ENCODE measurements around the gene GNG13.

GNG13 gene

DNA sequence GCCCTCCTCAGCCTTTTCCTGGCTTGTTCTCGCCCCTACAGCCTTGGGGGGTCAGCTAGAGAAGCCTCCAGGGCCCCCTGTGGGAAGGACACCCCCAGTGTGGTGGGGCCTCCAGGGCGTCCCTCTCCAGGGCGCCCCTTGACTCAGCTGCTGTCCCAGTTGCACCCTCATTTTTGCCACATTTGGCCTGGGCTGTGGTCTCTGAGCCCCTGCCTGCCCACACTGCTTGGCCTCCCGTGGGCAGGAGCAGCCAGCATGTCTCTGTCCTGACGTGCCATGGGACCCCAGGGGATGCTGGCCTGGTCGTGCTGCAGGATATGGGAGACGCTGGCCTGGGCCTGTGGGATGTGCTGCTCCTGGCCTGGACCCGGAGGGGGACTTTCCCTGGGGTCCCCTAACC is 7.1 kb downstream of the GNG13 start:
- no peak for DNase-seq

DNA sequence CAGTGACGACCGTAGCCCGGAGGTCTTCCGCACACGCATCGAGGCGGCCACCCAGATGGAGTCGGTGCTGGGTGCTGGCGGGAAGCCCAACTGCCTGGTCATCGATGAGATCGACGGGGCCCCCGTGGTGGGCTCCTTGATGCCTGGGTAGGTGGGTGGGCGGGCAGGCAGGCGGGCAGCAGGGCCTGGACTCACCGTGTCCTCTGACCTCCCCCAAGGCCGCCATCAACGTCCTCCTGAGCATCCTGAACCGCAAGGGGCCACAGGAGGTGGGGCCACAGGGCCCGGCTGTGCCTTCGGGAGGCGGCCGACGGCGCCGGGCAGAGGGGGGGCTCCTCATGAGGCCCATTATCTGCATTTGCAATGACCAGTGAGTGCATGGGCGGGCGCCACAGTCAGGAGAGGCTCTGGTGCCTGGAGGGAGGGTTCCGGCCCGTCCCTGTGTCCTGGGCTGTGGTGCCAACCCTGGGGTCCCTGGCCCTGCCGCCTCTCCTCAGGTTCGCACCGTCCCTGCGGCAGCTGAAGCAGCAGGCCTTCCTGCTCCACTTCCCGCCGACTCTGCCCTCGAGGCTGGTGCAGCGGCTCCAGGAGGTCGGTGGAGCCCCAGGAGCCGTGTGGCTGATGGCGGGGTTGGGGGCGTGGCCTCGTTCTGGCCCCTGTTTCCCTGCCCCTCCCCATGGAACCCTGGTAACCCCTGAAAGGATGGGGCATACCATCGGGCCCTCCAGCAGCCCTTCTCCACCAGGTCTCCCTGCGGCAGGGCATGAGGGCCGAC is 8.1 kb downstream of the GNG13 start:
- no peak for DNase-seq

DNA sequence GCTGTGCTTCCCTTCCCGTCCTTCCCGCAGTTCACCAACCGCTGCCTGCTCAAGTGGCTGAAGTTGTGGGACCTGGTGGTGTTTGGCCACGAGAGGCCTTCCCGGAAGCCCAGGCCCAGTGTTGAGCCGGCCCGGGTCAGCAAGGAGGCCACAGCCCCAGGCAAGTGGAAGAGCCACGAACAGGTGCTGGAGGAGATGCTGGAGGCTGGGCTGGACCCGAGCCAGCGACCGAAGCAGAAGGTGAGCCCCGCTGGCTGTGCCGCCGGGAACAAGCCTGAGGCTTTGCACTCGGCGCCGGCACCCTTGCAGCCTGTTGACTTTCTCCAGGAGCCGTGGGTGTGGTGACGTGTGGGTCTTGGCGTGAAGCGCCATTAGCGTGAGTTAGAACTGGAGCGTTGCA is 9.4 kb downstream of the GNG13 start:
- DNase-seq = no peak

DNA sequence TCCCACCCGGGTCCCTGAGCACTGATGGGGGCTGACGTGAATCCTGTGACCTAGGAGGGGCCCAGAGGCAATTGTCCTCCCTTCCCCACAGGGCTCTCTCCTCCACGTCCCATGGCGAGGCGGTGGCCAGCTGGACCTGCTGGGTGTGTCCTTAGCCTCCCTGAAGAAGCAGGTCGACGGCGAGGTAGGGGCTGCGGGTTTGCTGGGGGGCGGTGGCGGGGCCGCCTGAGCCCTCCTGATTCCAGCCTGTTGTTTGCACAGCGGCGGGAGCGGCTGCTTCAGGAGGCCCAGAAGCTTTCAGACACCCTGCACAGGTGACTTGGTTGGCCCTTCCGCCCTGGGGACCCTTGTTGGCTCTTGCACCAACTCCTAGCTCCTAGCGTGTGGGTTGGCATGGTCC is 10.4 kb downstream of the GNG13 start:
- DNase-seq = no peak

DNA sequence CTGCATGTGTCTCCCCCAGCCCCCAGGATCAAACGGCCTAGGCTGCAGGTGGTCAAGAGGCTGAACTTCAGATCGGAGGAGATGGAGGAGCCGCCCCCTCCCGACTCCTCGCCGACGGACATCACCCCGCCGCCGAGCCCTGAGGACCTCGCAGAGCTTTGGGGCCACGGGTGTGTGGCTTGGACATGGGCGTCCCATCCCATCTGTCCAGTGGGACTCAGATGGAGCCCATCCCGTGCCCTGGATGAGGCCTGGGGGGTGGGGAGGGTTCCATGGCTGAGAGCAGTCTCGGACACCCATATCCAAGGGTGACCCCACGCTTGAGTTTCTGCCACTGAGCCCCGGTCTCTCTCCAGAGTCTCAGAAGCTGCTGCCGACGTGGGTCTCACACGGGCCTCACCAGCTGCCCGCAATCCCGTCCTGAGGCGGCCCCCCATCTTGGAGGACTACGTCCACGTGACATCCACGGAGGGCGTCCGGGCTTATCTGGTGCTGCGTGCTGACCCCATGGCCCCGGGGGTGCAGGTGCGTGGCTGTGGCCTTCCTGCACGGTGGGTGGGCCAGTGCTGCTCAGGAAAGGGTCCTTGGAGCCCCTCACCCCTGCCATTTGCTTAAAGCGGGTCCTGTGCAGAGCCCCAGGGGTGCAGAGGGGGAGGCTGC is 11.2 kb downstream of the GNG13 start:
- no peak for DNase-seq

DNA sequence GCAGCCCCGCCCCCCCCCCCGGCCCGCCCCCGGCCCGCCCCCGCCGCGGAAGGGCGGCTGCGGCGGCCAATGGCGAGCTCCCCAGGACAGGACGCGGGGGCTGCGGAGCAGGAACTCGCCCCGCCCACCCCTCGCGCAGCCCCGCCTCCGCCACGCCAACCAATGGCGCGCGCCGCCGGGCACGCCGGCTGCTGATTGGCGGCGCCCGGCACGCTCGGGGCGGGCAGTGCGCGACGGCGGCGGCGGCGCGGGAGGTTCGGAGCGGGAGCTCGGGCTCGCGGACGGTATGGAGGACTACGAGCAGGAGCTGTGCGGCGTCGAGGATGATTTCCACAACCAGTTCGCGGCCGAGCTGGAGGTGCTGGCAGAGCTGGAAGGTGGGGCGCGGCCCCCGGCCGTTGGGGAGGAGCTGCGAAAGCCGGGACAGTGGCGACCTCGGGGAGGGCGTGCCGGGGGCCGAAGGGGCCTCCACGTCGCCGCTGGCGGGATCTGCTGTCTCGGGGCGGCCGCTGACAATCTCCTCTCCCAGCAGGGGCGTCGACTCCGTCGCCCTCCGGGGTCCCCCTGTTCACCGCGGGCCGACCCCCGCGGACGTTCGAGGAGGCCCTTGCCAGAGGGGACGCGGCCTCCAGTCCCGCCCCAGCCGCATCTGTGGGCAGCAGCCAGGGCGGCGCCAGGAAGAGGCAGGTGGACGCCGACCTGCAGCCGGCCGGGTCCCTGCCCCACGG is 12.0 kb downstream of the GNG13 start, which contains the start of gene CHTF18:
CHTF18 (plus strand) TSS at position 222 of the 728 bp plus-strand sequence; CDS start at position 287, 65 bp downstream.
- peak; percentile 90 to 98 (median 91) for DNase-seq

DNA sequence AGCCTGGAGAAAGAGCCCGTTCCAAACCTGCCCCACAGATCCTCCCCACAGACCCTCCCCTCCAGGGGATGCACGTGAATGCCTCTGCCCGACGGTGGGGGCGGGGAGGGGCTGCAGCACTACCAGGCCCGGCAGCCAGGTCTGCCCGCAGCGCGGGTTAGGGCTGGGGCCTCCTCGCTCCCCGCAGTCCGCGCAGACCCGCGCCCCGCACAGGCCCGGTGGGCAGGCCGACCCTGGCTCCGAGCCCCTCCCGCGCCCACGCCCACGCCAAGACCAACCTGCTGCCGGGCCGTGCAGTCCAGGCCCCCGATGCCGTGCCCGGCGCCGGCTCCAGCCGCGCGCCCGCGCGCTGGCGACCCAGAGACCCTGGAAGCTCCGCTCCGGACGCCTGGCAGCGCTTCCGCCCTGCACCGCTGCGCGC is 12.5 kb downstream of the GNG13 start, which contains the start of gene RPUSD1:
RPUSD1 (minus strand) TSS at position 404 of the 421 bp plus-strand sequence. CDS start 644 bp downstream, outside the sequence.
- DNase-seq = peak in 2 of 3 experiments; percentile 67 to 74

DNA sequence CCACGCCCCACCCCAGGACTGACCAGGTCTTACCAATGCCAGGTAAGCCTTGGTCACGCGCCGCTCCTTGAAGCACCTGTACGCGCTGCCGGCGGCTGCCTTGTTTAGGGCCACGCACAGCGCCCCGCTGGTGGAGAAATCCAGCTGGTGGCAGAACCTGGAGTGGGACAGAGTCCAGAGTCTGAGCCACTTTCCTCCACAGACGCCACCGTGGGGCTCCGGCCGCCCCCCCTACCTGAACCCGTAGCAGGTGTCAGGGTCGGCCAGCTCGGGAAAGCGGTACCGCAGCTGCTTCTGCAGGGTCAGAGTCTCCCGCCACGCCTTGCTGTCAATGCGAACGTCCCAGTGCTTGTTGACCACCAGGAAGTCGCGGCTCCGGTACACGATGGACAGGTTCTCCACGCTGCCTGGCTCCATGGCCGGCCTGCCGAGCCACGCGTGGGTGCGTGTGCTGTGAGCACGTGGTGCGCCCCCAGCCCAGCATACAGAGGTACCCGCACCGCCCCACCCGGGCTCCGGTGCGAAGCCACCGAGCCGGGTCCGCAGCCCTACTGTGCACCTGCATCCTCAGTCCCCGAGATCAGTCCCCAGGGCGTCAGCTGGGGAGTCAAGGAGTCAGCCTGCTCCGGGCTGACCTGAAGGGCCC is 13.1 kb downstream of the GNG13 start:
- no peak for DNase-seq

DNA sequence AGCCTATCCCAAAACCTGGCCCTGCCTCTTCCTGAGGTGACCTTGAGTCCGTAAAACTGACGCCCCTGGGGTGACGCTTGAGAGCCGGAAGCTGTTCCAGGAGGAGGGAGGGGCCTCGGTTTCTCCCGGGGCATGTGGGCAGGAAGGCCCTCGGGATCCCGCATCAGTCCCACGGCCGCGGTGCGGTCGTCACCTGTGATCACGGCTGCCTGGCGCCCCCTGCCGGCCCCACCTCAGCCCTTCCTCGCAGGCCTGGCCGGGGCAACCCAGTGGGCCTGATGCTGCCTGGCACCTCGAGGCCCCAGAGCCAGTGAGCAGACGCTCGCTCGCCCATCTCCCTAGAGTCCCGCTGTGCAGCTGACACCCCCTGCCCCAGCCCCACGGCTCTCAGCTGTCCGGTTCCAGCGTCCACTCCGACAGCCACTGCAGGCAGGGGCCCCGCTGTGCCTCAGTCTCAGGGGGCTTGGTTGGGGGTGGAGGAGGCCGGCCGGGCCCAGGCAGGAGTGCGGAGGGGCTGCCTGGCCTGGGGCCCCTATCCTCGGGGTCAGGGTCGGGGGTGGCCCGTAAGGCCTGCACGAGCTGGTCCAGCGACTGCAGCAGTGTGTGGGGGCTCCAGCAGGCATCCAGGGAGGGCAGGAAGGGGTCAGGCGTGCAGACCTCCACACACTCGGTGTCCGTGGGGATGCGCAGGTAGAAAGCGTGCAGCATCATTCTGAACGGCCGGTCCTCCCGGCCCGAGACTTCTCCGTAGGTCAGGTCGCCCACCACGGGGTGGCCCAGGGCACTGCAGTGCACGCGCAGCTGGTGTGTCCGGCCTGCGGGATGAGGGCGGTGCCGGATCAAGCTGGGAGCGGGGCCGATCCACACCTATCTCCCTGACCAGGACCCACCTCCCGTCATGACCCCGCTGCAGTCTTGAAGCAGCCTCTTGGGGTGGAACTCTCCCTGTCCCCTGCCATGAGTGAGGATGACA is 14.7 kb downstream of the GNG13 start:
- DNase-seq = peak in 2 of 3 experiments; percentile 29 to 36

DNA sequence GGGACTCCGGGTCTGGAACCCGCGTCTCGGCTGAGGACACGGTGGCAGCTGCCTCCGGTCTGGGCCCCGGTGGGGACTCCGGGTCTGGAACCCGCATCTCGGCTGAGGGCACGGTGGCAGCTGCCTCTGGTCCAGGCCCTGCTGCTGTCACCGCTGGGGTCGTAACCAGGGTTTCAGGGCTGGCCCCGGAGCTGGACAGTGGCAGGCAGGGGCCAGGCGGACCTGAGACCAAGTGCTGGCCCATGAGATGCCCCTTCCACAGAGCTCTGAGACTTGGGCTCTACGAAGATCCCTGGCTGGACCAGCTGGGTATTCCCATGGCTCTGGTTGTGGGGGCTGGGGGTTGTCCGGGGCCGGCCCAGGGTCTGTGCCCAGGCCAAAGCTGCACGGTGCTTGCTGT is 16.1 kb downstream of the GNG13 start:
- no peak for DNase-seq

DNA sequence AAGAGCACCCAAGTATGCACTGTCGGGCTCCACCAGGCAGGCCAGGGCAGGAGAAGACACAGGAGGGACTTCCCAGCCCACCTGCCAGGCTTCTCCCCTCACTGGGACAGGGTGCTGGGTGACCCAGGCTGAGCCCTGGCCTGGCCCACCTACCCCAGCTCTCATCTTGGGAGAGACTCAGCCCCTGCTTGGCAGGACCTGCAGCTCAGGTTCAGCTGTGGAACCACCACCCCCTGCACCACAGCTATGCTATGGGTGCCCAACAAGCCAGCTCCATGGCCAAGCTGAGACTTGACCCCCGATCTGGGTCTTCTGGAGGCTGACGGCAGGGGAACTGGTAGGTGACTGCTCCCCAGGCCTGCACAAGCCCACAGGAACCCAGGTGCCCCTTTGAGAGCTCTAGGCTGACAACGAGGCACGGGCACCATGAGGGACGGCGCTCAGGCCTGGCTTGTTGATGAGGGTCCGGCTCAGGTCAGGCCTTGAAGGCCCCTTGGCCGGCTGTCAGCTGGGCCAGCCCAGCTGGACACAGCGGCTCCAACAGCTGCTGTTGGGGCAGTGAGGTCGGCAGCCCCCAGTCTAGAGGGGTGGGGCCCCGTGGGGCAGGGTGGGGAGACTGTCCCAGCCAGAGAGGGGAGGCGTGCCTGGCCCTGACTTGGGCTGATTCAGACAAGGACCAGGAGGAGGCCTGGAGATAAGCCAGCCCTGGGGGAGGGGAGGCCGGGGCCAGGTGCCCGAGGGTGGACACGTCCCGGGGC is 17.0 kb downstream of the GNG13 start:
- no peak for DNase-seq

DNA sequence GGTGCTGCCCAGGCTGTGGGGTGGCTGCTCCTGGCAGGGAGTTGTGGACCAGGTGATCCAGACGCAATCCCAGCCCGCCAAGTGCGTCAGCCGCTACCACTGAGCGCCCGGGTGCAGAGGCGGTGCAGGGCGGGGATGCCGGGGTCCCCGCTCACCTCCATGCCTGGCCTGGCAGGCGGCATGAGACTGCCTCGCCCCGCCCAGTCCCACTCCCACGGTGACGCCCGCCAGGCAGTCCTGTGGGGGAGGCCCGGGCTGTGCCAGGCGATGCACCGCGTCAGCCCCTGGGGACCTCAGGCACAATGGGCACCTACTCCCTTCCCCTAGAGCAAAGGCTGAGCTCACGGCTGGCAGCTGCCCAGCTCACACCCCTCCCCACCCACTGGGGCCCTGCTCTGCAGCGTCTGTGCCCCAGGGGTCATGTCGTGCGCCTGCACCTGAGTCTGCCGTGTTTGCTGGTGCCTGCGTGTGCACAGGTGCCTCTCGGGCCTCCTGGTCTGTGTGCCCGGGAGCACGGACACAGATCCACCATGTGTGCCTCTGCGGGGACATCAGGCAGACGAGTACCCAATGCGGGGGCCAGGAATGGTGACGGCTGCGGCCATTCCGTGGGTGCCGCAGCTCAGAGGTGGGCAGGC is 17.6 kb downstream of the GNG13 start:
- DNase-seq = peak in 2 of 3 experiments; percentile 87 to 90

DNA sequence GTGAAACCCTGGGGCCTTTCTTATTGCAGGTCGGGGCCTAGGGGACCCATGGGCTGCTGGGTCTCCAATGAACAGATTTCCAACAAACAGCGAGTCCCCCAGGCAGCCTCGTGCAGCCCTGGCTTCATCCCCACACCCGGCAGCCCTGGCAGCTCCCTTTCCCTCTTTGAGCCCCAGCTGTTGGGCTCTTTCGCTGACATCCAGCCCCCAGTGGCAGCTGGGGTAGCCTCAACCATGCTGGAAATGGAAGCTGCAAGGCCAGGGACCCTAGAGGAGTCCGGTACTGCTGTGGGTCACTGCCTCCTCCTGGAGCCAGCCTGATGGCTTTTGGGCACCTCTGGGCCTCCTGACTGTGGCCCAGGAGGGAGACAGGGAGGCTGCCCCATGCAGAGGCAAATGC is 18.3 kb downstream of the GNG13 start:
- no peak for DNase-seq

DNA sequence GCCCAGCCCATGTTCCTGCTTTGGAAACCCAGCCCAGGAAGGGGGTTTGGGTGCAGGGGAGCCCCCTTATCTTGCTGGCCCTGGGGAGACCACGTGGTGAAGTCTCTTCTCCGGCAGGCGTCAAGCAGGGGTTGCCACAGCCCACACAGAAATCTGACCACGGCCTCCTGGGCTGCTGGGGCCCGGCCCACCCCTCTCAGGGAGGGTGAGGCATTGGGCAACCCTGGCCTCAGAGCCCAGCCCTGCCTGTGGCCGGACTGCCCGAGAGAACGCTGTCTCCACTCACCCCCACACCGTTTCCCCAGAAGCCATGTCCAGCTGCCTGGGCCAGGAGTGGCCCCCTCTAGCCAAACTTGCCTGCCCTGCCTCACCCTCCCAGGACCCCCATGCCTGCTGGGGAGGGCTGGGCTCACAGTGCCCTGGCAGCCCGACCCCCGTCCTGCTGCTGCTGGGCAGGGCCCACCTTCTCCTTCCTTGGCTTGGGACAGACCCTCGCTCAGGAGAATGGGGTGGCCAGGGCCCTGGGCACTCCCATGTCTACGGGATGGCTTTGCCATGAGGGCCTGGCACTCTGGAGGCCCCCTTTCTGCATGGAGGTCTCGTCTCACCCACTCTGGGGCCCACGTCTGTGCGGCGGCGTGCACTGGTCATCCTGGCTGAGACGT is 19.1 kb downstream of the GNG13 start:
- DNase-seq = no peak

DNA sequence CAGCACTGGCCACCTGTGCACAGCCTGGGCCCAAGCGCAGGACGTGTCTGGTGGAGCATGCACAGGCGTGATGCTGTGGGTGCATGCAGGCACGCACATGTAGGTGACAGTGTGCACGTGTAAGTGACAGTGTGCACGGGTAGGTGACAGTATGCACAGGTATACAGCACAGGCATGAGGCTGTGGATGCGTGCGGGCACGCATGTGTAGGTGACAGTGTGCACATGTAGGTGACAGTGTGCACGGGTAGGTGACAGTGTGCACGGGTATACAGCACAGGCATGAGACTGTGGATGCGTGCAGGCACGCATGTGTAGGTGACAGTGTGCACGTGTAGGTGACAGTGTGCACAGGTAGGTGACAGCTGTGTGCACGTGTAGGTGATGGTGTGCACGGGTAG is 20.2 kb downstream of the GNG13 start:
- DNase-seq = no peak

DNA sequence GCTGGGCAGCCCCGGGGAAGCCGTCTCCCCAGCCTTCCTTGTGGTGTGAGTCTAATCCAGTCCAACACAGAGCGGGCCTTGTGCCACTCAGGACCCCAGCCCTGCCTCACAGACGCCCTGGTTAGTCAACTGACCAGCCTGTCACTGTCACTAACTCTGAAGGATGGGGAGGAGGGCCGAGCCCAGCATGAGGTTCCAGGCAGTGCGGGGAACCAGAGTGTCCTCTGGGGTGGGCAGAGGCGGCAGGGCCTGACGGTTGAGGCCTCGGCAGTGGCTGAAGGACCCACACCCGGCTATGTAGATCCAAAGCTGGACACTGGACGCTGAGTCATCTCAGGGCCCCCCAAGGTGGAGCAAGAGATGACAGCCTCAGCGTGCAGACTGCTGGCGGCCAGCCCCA is 21.0 kb downstream of the GNG13 start:
- no peak for DNase-seq

DNA sequence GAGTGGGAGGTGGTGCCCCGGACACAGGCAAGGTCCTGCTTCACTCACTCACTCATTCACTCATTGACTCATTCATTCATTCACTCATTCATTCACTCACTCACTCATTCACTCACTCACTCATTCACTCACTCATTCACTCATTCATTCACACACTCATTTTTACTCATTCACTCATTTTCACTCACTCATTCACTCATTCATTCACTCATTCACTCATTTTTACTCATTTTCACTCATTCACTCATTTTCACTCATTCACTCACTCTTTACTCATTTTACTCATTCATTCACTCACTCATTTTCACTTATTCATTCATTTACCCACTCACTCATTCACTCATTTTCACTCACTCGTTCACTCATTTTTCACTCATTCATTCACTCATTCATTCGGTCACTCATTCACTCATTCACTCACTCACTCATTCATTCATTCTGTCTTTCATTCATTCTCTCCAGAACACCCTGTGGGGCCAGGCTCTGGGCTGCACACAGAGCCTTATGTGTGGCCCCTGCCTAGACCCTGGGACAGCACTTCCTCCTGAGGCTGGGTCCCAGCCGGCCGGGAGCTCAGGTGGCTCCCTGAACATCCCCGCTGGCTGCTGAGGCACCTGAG is 21.5 kb downstream of the GNG13 start:
- DNase-seq = no peak

DNA sequence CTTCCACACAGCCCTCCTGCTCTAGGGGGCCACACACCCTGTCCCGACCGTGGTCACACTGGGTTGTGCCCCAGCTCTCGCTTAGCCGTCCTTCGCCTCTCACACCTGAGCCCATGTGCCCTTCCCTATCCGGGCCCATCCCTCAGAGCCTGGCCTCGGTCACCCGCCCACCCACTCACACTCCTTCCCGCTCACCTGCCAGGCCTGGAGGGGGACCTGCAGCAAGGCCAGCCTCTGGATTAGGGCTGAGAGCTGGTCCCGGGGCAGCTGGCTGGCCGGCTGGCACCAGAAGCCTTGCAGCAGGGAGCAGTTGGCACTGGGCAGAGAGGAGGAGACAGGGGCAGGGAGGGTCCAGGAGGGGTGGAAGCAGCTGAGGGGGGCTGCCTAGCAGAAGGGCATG is 22.1 kb downstream of the GNG13 start:
- no peak for DNase-seq

DNA sequence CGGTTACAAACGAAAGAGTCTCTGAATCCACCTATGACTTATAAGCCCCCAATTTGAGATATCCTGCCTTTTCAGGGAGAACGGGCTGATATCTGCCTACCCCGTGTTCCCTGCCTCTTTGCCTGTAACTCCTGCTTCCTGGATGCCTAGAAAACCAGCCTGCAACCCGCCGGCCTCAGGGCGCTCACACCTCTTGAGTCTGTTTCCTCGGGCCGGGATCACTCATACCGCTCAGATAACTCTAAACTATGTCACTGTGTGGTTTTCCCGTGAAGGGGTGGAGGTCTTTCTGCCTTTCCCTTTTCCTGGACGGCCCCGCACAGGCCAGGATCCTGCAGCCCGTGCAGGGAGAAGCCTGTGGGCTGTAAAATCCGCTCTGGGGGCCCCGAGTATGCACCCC is 22.7 kb downstream of the GNG13 start:
- DNase-seq = no peak
